GM12878 (cell line): ENCODE data around the gene MAD1L1. TPM values are rescaled to one million over a fixed set of nuclear protein-coding genes. Genes with fewer than 3 reads are reported as not detected.

Experiments
- ATAC-seq: fragments of 200-7000 bp; cut with Tn5 transposase; 3 replicates; pipeline ENCODE4 v1.9.1; 2020; ENCODE audit warnings: mild to moderate bottlenecking, moderate library complexity
- BruUV-seq: library from RNA; stranded (reverse); fragments of 400-500 nt; replicated peaks from 2 replicates; lab custom pipeline; 2021; lab: Mats Ljungman, UMichigan
- CTCF ChIA-PET: fragments of 300-600 bp; sonication (Branson Sonifier 250); formaldehyde crosslinking; extraction: SDS; loops from one replicate; lab custom pipeline; 2021; ENCODE audit warnings: inconsistent platforms; lab: Yijun Ruan, JAX
- POLR2A ChIA-PET: fragments of 350-600 bp; formaldehyde crosslinking; extraction: SDS; loops from one replicate; lab custom pipeline; 2021; ENCODE audit warnings: inconsistent platforms; lab: Charles Lee
- RAD21 ChIA-PET: fragments of 300-600 bp; sonication (Branson Sonifier 250); formaldehyde crosslinking; loops from one replicate; lab custom pipeline; 2023; ENCODE audit warnings: antibody characterized with exemption; ENCODE audit not compliant: unreplicated experiment; lab: Charles Lee
- SMC1A ChIA-PET: fragments of 300-600 bp; sonication (Branson Sonifier 250); formaldehyde crosslinking; loops from one replicate; lab custom pipeline; 2023; ENCODE audit not compliant: unreplicated experiment, uncharacterized antibody; lab: Charles Lee
- DNase-seq: peaks from one replicate; pipeline ENCODE4 v3.0.0-alpha.2; 2011; ENCODE audit warnings: low read depth, low spot score
- FAIRE-seq: peaks from 3 replicates; lab custom pipeline; 2011; peaks lifted over from hg19 to GRCh38; lab: Jason Lieb, UNC
- H2AFZ ChIP-seq: 2 replicates; pipeline ENCODE4 v1.6.0; 2011; ENCODE audit warnings: low read depth, low read length, control low read depth; ENCODE audit not compliant: control insufficient read depth
- H3K27ac ChIP-seq: 2 replicates; pipeline ENCODE4 v1.5.1; 2011; ENCODE audit warnings: control low read depth; ENCODE audit not compliant: control insufficient read depth, insufficient read depth
- H3K27me3 ChIP-seq, 2 experiments: replicated peaks in 1 of 2; 2 replicates each; pipeline versions ENCODE4 v1.6.0 to v1.6.1; 2011; ENCODE audit warnings: low read length in 1 of 2; ENCODE audit not compliant: control insufficient read depth in 2 of 2, insufficient read depth in 2 of 2
- H3K36me3 ChIP-seq, 2 experiments: 2 replicates each; pipeline ENCODE4 v1.5.1; 2011; ENCODE audit warnings: low read length in 1 of 2; ENCODE audit not compliant: control insufficient read depth in 2 of 2, insufficient read depth in 2 of 2
- H3K4me1 ChIP-seq: 2 replicates; pipeline ENCODE4 v1.6.1; 2011; ENCODE audit warnings: mild to moderate bottlenecking, low read length, moderate library complexity, mixed read lengths; ENCODE audit not compliant: control insufficient read depth, insufficient read depth
- H3K4me2 ChIP-seq: 2 replicates; pipeline ENCODE4 v1.6.0; 2011; ENCODE audit warnings: control low read depth; ENCODE audit not compliant: control insufficient read depth, insufficient read depth
- H3K4me3 ChIP-seq: fragments of 200-600 bp; sonication (generic); 2 replicates; pipeline ENCODE4 v1.5.1; 2016
- H3K79me2 ChIP-seq: 2 replicates; pipeline ENCODE4 v1.6.0; 2011; ENCODE audit warnings: low read length; ENCODE audit not compliant: control insufficient read depth, insufficient read depth
- H3K9ac ChIP-seq: 2 replicates; pipeline ENCODE4 v1.8.0; 2011; ENCODE audit warnings: low read length, control low read depth, mixed read lengths; ENCODE audit not compliant: control insufficient read depth, insufficient read depth
- H3K9me3 ChIP-seq: replicated peaks from 3 replicates; pipeline ENCODE4 v1.5.1; 2011; ENCODE audit warnings: mild to moderate bottlenecking, low read length; ENCODE audit not compliant: control insufficient read depth, insufficient read depth
- H4K20me1 ChIP-seq: 2 replicates; pipeline ENCODE4 v1.6.0; 2011; ENCODE audit not compliant: control insufficient read depth, insufficient read depth
- CUX1 ChIP-seq: IDR thresholded peaks from 2 replicates; pipeline ENCODE4 v1.6.1; 2012; ENCODE audit warnings: improper control_type of control experiment, low read depth, low read length; ENCODE audit not compliant: insufficient replicate concordance
- HDAC6 ChIP-seq: fragments of 200-600 bp; sonication (generic); IDR thresholded peaks from one replicate; pipeline ENCODE4 v1.8.0; 2017; ENCODE audit warnings: antibody characterized with exemption; ENCODE audit not compliant: unreplicated experiment
- IRF3 ChIP-seq: fragments of 450-650 bp; IDR thresholded peaks from 2 replicates; pipeline ENCODE4 v1.6.1; 2014; ENCODE audit warnings: mild to moderate bottlenecking
- JUNB ChIP-seq: IDR thresholded peaks from 2 replicates; pipeline ENCODE4 v1.6.1; 2016; ENCODE audit warnings: antibody characterized with exemption, mild to moderate bottlenecking
- KLF5 ChIP-seq: fragments of 450-650 bp; IDR thresholded peaks from 2 replicates; pipeline ENCODE4 v1.6.1; 2014; ENCODE audit warnings: mild to moderate bottlenecking; ENCODE audit not compliant: partially characterized antibody
- NFYB ChIP-seq: IDR thresholded peaks from 2 replicates; pipeline ENCODE4 v1.6.1; 2011; ENCODE audit warnings: low read depth, mild to moderate bottlenecking, low read length, improper control_type of control experiment, moderate library complexity; ENCODE audit not compliant: insufficient read depth
- RCOR1 ChIP-seq: conservative IDR thresholded peaks from 2 replicates; pipeline ENCODE4 v1.6.1; 2012; ENCODE audit warnings: low read depth, low read length, improper control_type of control experiment
- TAF1 ChIP-seq: IDR thresholded peaks from 2 replicates; pipeline ENCODE4 v1.6.1; 2011; ENCODE audit warnings: mild to moderate bottlenecking, low read depth, low read length, borderline replicate concordance
- ZNF687 ChIP-seq: fragments of 450-650 bp; IDR thresholded peaks from 2 replicates; pipeline ENCODE4 v1.6.1; 2017; ENCODE audit warnings: mild to moderate bottlenecking, moderate library complexity
- WGBS: methylation state at CpG from one replicate; pipeline ENCODE4 v1.1.6; 2016; ENCODE audit warnings: low lambda C conversion rate; ENCODE audit not compliant: insufficient replicate concordance, insufficient coverage; ENCODE audit errors: missing lambda C conversion rate; 5-methylcytosine and 5-hydroxymethylcytosine counted together
- in situ Hi-C: fragments of 300-500 bp; cut with MboI; formaldehyde crosslinking; loops from 9 replicates; pipeline ENCODE4 v1.14.3; 2018; ENCODE audit warnings: mixed read lengths
- intact Hi-C: fragments of 100-400 bp; cut with micrococcal nuclease; formaldehyde crosslinking; loops from one replicate; pipeline ENCODE4 v1.14.2; 2022; ENCODE audit not compliant: unreplicated experiment
- polyA plus RNA-seq, 11 experiments: library from polyadenylated mRNA; depleted of rRNA in 4 of 11; unstranded in 6 of 11; stranded (reverse) in 5 of 11; fragments of >200 nt; fragmentation: Nextera tagmentation in 4 of 11; fragmentation: Illumina TruSeq in 1 of 11; extraction: Ambion mirVana in 4 of 11; extraction: Trizol in 1 of 11; gene quantifications; 1 replicate in 1 of 11; 2 replicates in 10 of 11; pipeline versions ENCODE4 v1.2.1 to v1.2.3, GENCODE V29; 2011 to 2016; ENCODE audit warnings: inconsistent platforms in 2 of 11, missing spikeins in 2 of 11, low read depth in 1 of 11
- total RNA-seq, 4 experiments: library from RNA; depleted of rRNA in 3 of 4; stranded (reverse); fragments of >200 nt in 3 of 4; fragmentation: Illumina TruSeq in 1 of 4; extraction: Trizol in 1 of 4; gene quantifications; 2 replicates each; pipeline versions ENCODE4 v1.2.1 to v1.2.3, GENCODE V29; 2013 to 2021
- TF ChIP-seq, protein P1 (sequence below): IDR thresholded peaks from 2 replicates; pipeline ENCODE4 v1.6.1; 2012; ENCODE audit warnings: low read depth, low read length, improper control_type of control experiment

The MAD1L1 gene
- total and polyA plus RNA-seq, 10 of the 15 experiments (the other 5 are each of a cell fraction or from before 2014, with no cell fraction given): 2.2 to 76.8 (median 38.3) TPM

- H3K27me3 ChIP-seq: no peaks in the 10 kb centered on the region
- no peaks in the 10 kb centered on the region for H3K36me3 ChIP-seq
- SMC1A ChIA-PET: no interaction called here
- DNase-seq: no peak
- no peak overlapping the region for H3K27ac ChIP-seq
- in situ Hi-C loops (no loop called here), intact Hi-C loops (loop anchor here (1.0 kb wide), 1 partner anchor 8 kb away; no protein-coding TSS in a partner anchor)
- H3K9me3 ChIP-seq: no peaks in the 10 kb centered on the region
- no peaks in the 10 kb centered on the region for H4K20me1 ChIP-seq
- no peak overlapping the region for H3K4me2 ChIP-seq
- no peak for FAIRE-seq
- H2AFZ ChIP-seq: no peak overlapping the region
- ATAC-seq: no peak
- no peak overlapping the region for H3K9ac ChIP-seq
- POLR2A ChIA-PET: no interaction called here
- WGBS: 92% methylated on average over 17 of the region's 24 CpGs
- no peaks in the 10 kb centered on the region for H3K4me1 ChIP-seq
- no peak overlapping the region for H3K4me3 ChIP-seq
- BruUV-seq: no TSS peak
- CTCF ChIA-PET: no interaction called here
- no peaks in the 10 kb centered on the region for H3K79me2 ChIP-seq
- RAD21 ChIA-PET: no interaction called here
- TF ChIP-seq JUNB (no peak), CUX1 (no peak), RCOR1 (no peak), NFYB (no peak), TAF1 (no peak), IRF3 (no peak), ZNF687 (no peak), KLF5 (no peak), HDAC6 (no peak)
- TF ChIP-seq, protein P1, sequence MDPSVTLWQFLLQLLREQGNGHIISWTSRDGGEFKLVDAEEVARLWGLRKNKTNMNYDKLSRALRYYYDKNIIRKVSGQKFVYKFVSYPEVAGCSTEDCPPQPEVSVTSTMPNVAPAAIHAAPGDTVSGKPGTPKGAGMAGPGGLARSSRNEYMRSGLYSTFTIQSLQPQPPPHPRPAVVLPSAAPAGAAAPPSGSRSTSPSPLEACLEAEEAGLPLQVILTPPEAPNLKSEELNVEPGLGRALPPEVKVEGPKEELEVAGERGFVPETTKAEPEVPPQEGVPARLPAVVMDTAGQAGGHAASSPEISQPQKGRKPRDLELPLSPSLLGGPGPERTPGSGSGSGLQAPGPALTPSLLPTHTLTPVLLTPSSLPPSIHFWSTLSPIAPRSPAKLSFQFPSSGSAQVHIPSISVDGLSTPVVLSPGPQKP: no peak
Observed at GRCh38 chr7:1823376-1824150, 409.2 kb downstream of the MAD1L1 start.
